A549 (cell line): ENCODE measurements around the gene CAPN14.

Experiments used
- EP300 ChIP-seq, 2 experiments: fragments of >200 bp; sonication (Bioruptor Twin); formaldehyde crosslinking; IDR thresholded peaks; 2 replicates in 1 of 2; 3 replicates in 1 of 2; pipeline ENCODE4 v1.6.1; 2016 to 2017
- HOXA7 ChIP-seq: fragments of 250-450 bp; sonication (Bioruptor Pico); IDR thresholded peaks from 2 replicates; pipeline ENCODE4 v1.5.0; 2020; ENCODE audit warnings: mild to moderate bottlenecking, moderate library complexity
- PHF8 ChIP-seq: fragments of 200-600 bp; sonication (generic); IDR thresholded peaks from 2 replicates; pipeline ENCODE4 v1.6.1; 2016; ENCODE audit warnings: low read depth, mild to moderate bottlenecking, antibody characterized with exemption, moderate library complexity, borderline replicate concordance
- TF ChIP-seq, protein P1 (sequence below): fragments of >200 bp; sonication (Bioruptor Twin); formaldehyde crosslinking; IDR thresholded peaks from 3 replicates; pipeline ENCODE4 v1.5.1; 2016
- TF ChIP-seq, protein P2 (sequence below): fragments of >200 bp; sonication (Bioruptor Twin); formaldehyde crosslinking; IDR thresholded peaks from 3 replicates; pipeline ENCODE4 v1.6.1; 2016

GRCh38 chr2:31226266-31226665, 9.0 kb upstream of the CAPN14 start:
- TF ChIP-seq, protein P1, sequence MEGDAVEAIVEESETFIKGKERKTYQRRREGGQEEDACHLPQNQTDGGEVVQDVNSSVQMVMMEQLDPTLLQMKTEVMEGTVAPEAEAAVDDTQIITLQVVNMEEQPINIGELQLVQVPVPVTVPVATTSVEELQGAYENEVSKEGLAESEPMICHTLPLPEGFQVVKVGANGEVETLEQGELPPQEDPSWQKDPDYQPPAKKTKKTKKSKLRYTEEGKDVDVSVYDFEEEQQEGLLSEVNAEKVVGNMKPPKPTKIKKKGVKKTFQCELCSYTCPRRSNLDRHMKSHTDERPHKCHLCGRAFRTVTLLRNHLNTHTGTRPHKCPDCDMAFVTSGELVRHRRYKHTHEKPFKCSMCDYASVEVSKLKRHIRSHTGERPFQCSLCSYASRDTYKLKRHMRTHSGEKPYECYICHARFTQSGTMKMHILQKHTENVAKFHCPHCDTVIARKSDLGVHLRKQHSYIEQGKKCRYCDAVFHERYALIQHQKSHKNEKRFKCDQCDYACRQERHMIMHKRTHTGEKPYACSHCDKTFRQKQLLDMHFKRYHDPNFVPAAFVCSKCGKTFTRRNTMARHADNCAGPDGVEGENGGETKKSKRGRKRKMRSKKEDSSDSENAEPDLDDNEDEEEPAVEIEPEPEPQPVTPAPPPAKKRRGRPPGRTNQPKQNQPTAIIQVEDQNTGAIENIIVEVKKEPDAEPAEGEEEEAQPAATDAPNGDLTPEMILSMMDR, result no peak
- TF ChIP-seq PHF8, result no peak
- no peak for TF ChIP-seq EP300 (IDR thresholded peaks at IDR 0.05)
- no peak for TF ChIP-seq HOXA7
- TF ChIP-seq, protein P2, sequence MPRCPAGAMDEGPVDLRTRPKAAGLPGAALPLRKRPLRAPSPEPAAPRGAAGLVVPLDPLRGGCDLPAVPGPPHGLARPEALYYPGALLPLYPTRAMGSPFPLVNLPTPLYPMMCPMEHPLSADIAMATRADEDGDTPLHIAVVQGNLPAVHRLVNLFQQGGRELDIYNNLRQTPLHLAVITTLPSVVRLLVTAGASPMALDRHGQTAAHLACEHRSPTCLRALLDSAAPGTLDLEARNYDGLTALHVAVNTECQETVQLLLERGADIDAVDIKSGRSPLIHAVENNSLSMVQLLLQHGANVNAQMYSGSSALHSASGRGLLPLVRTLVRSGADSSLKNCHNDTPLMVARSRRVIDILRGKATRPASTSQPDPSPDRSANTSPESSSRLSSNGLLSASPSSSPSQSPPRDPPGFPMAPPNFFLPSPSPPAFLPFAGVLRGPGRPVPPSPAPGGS, result no peak
